HG02852 (cell line): ENCODE measurements around the gene PHLDB1.

Source experiments
- ATAC-seq: cut with Tn5 transposase; IDR thresholded peaks from one replicate; pipeline ENCODE4 v1.9.1; 2021; ENCODE audit warnings: mild to moderate bottlenecking, moderate library complexity; ENCODE audit not compliant: unreplicated experiment

PHLDB1 gene

GRCh38 chr11:118638726-118639125 lies 31.3 kb downstream of the PHLDB1 start:
- ATAC-seq: no peak

GRCh38 chr11:118639899-118640298 lies 32.5 kb downstream of the PHLDB1 start:
- ATAC-seq: no peak

- ATAC-seq: no peak
These were observed 33.1 kb downstream of the PHLDB1 start for GRCh38 chr11:118640332-118641154.

GRCh38 chr11:118641397-118642019 lies 34.1 kb downstream of the PHLDB1 start:
- no peak for ATAC-seq

- ATAC-seq: no peak
These were observed 36.0 kb downstream of the PHLDB1 start for GRCh38 chr11:118643142-118643994.

- no peak for ATAC-seq
These were observed 36.6 kb downstream of the PHLDB1 start for GRCh38 chr11:118643995-118644345.

- no peak for ATAC-seq
These were observed 37.1 kb downstream of the PHLDB1 start for GRCh38 chr11:118644496-118644895.

- ATAC-seq: no peak
These were observed 37.8 kb downstream of the PHLDB1 start for GRCh38 chr11:118645066-118645715.

- ATAC-seq: no peak
These were observed 39.0 kb downstream of the PHLDB1 start for GRCh38 chr11:118646393-118646792.

- ATAC-seq: no peak
These were observed 40.9 kb downstream of the PHLDB1 start for GRCh38 chr11:118648291-118648690.

- no peak for ATAC-seq
These were observed 42.5 kb downstream of the PHLDB1 start for GRCh38 chr11:118649941-118650340.

- ATAC-seq: no peak
These were observed 43.0 kb downstream of the PHLDB1 start for GRCh38 chr11:118650366-118650765.

- no peak for ATAC-seq
These were observed 44.4 kb downstream of the PHLDB1 start for GRCh38 chr11:118651820-118652219.

- no peak for ATAC-seq
These were observed 45.3 kb downstream of the PHLDB1 start for GRCh38 chr11:118652681-118653181.

- no peak for ATAC-seq
These were observed 46.4 kb downstream of the PHLDB1 start for GRCh38 chr11:118653684-118654390.

- no peak for ATAC-seq
These were observed 48.2 kb downstream of the PHLDB1 start for GRCh38 chr11:118655486-118656190.

- no peak for ATAC-seq
These were observed 49.2 kb downstream of the PHLDB1 start for GRCh38 chr11:118656563-118657165.

GRCh38 chr11:118657238-118657637 lies 49.8 kb downstream of the PHLDB1 start:
- ATAC-seq: no peak

- no peak for ATAC-seq
These were observed 50.5 kb downstream of the PHLDB1 start for GRCh38 chr11:118657709-118658428.
